ENCODE data around the gene MSH4.

DNA sequence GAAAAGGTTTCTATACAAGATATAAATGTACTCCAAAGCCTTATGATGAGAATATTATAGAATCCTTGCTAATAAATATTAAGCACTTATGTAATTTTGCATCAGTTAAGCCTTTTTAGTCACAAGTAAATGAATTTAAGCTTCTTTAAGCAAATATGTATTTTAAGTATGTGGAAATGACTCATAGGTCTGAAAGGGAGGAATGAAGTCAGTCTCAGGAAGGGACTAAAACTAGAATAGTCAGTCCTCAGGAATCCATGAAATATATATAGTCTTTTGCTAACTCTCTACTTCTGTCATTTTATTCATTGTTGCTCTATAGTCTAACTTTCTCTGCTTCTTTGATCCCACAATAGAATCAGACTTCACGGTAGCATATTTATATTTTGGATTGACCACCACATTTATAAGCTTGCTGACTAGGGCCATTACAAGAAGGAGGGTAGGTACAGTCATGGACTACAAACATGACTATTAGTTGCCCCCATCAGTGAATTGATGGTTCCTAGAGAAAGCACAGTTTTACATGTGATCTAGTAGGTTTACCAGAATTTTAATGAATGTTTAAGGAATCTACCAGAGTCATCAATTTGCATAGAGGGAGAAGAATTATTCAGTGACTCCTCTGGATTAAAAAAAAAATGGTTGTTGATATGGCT, 30.9 kb upstream of the MSH4 start:
- TF ChIP-seq POLR2A (IDR thresholded peaks at IDR 0.05; ENCODE audit: low read length) (no peak), GATA1 (IDR thresholded peaks at IDR 0.05; ENCODE audit: low read depth, low read length) (no peak)

All from erythroblast (primary cell).